Retinal pigment epithelial cell (primary cell): ENCODE data around the gene TMEM98.
"Not testable (repeated sequence)": the region's sequence is repeated elsewhere in the genome, so short reads cannot be mapped to it uniquely, and the experiment has no call there.

Source experiments
- DNase-seq: peaks from one replicate; pipeline ENCODE4 v3.0.0-alpha.2; 2010; ENCODE audit warnings: low read depth
- H3K4me3 ChIP-seq: 2 replicates; pipeline ENCODE4 v1.5.1; 2011; ENCODE audit warnings: mild to moderate bottlenecking, low read length, control low read depth, moderate library complexity
- CTCF ChIP-seq: conservative IDR thresholded peaks from 2 replicates; pipeline ENCODE4 v1.5.1; 2011; ENCODE audit warnings: low read depth, low read length, control low read depth, inconsistent platforms

Gene TMEM98, protein sequence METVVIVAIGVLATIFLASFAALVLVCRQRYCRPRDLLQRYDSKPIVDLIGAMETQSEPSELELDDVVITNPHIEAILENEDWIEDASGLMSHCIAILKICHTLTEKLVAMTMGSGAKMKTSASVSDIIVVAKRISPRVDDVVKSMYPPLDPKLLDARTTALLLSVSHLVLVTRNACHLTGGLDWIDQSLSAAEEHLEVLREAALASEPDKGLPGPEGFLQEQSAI

DNA sequence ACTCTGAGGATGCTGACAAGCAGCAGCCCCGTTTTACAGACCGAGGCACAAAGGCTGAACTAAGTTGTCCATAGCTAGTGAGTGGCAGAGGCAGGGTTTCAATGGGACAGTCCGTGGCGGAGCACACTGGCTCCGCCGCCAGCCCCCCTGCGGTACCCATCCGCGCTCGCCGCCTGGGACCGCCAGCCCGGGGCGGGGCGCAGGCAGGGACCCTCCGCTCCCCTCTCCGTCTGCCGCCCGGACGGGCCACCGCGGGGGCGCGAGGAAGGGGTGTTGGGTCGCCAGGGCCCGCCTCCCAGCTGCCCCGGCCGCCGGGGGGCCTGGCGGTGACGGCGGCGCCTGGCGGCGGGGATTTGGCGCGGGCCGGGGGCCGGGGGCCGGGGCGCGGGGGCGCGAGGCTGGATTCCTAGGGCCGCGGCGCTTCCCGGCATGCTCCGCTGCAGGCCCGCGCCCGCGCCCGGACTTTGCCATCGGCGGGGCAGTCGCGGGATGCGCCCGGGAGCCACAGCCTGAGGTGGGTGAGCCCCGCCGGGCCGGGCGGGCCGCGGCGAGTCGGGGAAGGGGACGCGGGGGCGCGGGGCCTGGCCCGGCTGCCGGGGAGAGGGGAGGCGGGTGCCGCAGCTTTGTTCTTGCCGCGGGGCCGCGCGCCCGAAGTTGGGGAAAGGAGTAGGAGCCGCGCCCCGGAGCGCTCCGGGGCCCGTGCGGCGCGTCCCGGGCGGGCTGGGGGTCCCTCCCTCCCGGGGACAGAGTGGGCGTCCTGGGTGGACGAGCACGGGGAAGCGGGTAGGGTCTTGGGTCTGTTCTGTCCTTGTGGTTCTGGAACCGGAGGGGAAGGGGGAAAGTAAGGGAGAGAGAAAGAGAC lies at the start of gene TMEM98:
TMEM98 (plus strand) TSS at position 430 of the 862 bp plus-strand sequence. CDS start 3,376 bp downstream, outside the sequence.
- no peak for TF ChIP-seq CTCF
- peak; percentile 35 for DNase-seq
- H3K4me3 ChIP-seq = peak within 1 kb of the TSS; percentile 83

- TF ChIP-seq CTCF = no peak
- no peak overlapping the region for H3K4me3 ChIP-seq
- DNase-seq = no peak
These were observed 49.7 kb upstream of the TMEM98 start for GRCh38 chr17:32878211-32878610.

GRCh38 chr17:32879134-32879533 lies 48.8 kb upstream of the TMEM98 start:
- no peak for DNase-seq
- no peak for TF ChIP-seq CTCF

GRCh38 chr17:32880671-32881453 lies 47.1 kb upstream of the TMEM98 start:
- H3K4me3 ChIP-seq = no peak overlapping the region
- no peak for TF ChIP-seq CTCF
- DNase-seq = no peak

More at GRCh38 chr17:32879134-32879533, 48.8 kb upstream of the TMEM98 start:
- H3K4me3 ChIP-seq = no peak overlapping the region

DNA sequence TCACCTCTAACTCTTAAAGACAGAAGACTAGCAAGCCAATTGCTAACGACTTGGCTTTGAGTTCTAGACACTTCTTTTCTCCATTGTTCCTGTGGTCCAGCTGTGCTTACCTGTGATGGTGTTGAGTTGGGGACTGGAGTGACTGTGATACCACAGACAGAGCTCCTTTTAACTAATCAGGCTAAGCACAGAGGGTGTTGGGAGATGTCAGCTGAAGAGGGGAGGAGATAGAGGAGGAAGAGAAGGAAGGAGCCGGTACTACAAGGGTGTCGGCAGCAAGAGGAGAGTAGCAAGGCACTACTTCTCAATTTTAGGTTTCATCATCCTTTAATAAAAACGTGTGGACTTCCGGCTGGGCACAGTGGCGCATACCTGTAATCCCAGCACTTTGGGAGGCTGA lies 45.9 kb upstream of the TMEM98 start:
- TF ChIP-seq CTCF = no peak
- DNase-seq = no peak

GRCh38 chr17:32882734-32883133 lies 45.2 kb upstream of the TMEM98 start:
- TF ChIP-seq CTCF = no peak
- DNase-seq = no peak
- no peak overlapping the region for H3K4me3 ChIP-seq

More for the DNA sequence above, 45.9 kb upstream of the TMEM98 start:
- no peak overlapping the region for H3K4me3 ChIP-seq

- not testable (repeated sequence) for H3K4me3 ChIP-seq
These were observed 41.0 kb upstream of the TMEM98 start for GRCh38 chr17:32886951-32887350.

GRCh38 chr17:32887410-32887809 lies 40.5 kb upstream of the TMEM98 start:
- H3K4me3 ChIP-seq, DNase-seq: not testable (repeated sequence)

More at GRCh38 chr17:32886951-32887350, 41.0 kb upstream of the TMEM98 start:
- not testable (repeated sequence) for DNase-seq
